CD4-positive, alpha-beta T cell treated with Interleukin-17A for 1 hour (primary cell): ENCODE results near the gene SPATA13.

Source experiments
- DNase-seq: peaks from one replicate; pipeline ENCODE4 v3.0.0-alpha.2; 2020

SPATA13 gene

GRCh38 chr13:24225930-24226329, 65.4 kb downstream of the SPATA13 start:
- DNase-seq, result no peak

GRCh38 chr13:24226762-24227161, 66.2 kb downstream of the SPATA13 start:
- no peak for DNase-seq

- DNase-seq, result peak; percentile 73
These were observed 68.4 kb downstream of the SPATA13 start for GRCh38 chr13:24228852-24229458.

GRCh38 chr13:24230428-24231072, 70.0 kb downstream of the SPATA13 start:
- DNase-seq, result peak; percentile 38

- DNase-seq, result no peak
These were observed 70.9 kb downstream of the SPATA13 start for GRCh38 chr13:24231377-24231776.

GRCh38 chr13:24232037-24232436, 71.5 kb downstream of the SPATA13 start:
- no peak for DNase-seq

GRCh38 chr13:24232474-24232873, 72.0 kb downstream of the SPATA13 start:
- no peak for DNase-seq

- no peak for DNase-seq
These were observed 72.9 kb downstream of the SPATA13 start for GRCh38 chr13:24233351-24233901.

GRCh38 chr13:24234200-24234915, 73.8 kb downstream of the SPATA13 start:
- DNase-seq, result no peak

GRCh38 chr13:24237356-24237755, 76.8 kb downstream of the SPATA13 start:
- DNase-seq, result no peak

- DNase-seq, result no peak
These were observed 80.8 kb downstream of the SPATA13 start for GRCh38 chr13:24241336-24241735.

GRCh38 chr13:24242100-24242499, 81.6 kb downstream of the SPATA13 start:
- DNase-seq, result no peak

- no peak for DNase-seq
These were observed 82.8 kb downstream of the SPATA13 start for GRCh38 chr13:24243302-24243701.

- DNase-seq, result no peak
These were observed 84.3 kb downstream of the SPATA13 start for GRCh38 chr13:24244802-24245201.

- no peak for DNase-seq
These were observed 86.5 kb downstream of the SPATA13 start for GRCh38 chr13:24247016-24247415.

GRCh38 chr13:24249624-24250023, 89.1 kb downstream of the SPATA13 start:
- no peak for DNase-seq

- DNase-seq, result no peak
These were observed 90.0 kb downstream of the SPATA13 start for GRCh38 chr13:24250376-24251057.

- peak; percentile 94 for DNase-seq
These were observed 91.0 kb downstream of the SPATA13 start for GRCh38 chr13:24251525-24251924.

GRCh38 chr13:24252136-24252535, 91.6 kb downstream of the SPATA13 start:
- DNase-seq, result peak; percentile 77

GRCh38 chr13:24253520-24254145, 93.1 kb downstream of the SPATA13 start:
- no peak for DNase-seq

GRCh38 chr13:24254146-24254841, 93.8 kb downstream of the SPATA13 start:
- peak; percentile 81 for DNase-seq

- DNase-seq, result no peak
These were observed 97.0 kb downstream of the SPATA13 start for GRCh38 chr13:24257497-24257896.
